Activated naive CD4-positive, alpha-beta T cell treated with anti-CD3 and anti-CD28 coated beads for 36 hours (primary cell): ENCODE data around the gene GINS2. TPM values are rescaled to one million over a fixed set of nuclear protein-coding genes. Genes with fewer than 3 reads are reported as not detected.

Experiments used
- CTCF ChIA-PET: fragments of 350-600 bp; sonication (Branson Sonifier 250); formaldehyde crosslinking; loops from one replicate; lab custom pipeline; 2021; ENCODE audit warnings: antibody characterized with exemption; lab: Charles Lee
- DNase-seq: peaks from one replicate; pipeline ENCODE4 v3.0.0-alpha.2; 2020
- H3K27ac Mint-ChIP-seq: one replicate; pipeline ENCODE4 v1.8.0; 2021; ENCODE audit warnings: mild to moderate bottlenecking, mixed read lengths
- H3K27me3 Mint-ChIP-seq: one replicate; pipeline ENCODE4 v1.8.0; 2021; ENCODE audit warnings: low read depth, mixed read lengths
- H3K36me3 Mint-ChIP-seq: one replicate; pipeline ENCODE4 v1.8.0; 2021; ENCODE audit warnings: low read depth, mixed read lengths
- H3K4me1 Mint-ChIP-seq: one replicate; pipeline ENCODE4 v1.8.0; 2021; ENCODE audit warnings: low read depth, mixed read lengths
- H3K4me3 Mint-ChIP-seq: one replicate; pipeline ENCODE4 v1.8.0; 2021; ENCODE audit warnings: mild to moderate bottlenecking, moderate library complexity, mixed read lengths
- H3K9me3 Mint-ChIP-seq: one replicate; pipeline ENCODE4 v1.8.0; 2021; ENCODE audit warnings: mixed read lengths
- intact Hi-C: fragments of 100-400 bp; cut with micrococcal nuclease; formaldehyde crosslinking; loops from one replicate; pipeline ENCODE4 v1.15.1; 2023
- total RNA-seq, 2 experiments: library from RNA; stranded (reverse); gene quantifications; one replicate each; pipeline ENCODE4 v1.2.3, GENCODE V29; 2021

GINS2 gene
- total RNA-seq, 2 experiments from 2014 or later: 60.7 to 66.6 TPM

GRCh38 chr16:85631802-85632393 is 56.9 kb downstream of the GINS2 start:
- CTCF ChIA-PET: interaction anchor here (0.6 to 1.2 kb wide), 2 partner anchors 16 to 23 kb away, joined by 3 read pairs; no protein-coding TSS in a partner anchor
- Mint-ChIP-seq H3K27ac (no peak overlapping the region), H3K9me3 (peaks cover 8% of the 10 kb centered on the region), H3K4me3 (no peak overlapping the region), H3K27me3 (no peaks in the 10 kb centered on the region), H3K36me3 (no peaks in the 10 kb centered on the region), H3K4me1 (peaks cover 3% of the 10 kb centered on the region)
- no peak for DNase-seq
- intact Hi-C loops: no loop called here

GRCh38 chr16:85631230-85631629 is 57.5 kb downstream of the GINS2 start:
- Mint-ChIP-seq H3K4me3 (no peak overlapping the region), H3K9me3 (peaks cover 8% of the 10 kb centered on the region), H3K4me1 (peaks cover 3% of the 10 kb centered on the region), H3K36me3 (no peaks in the 10 kb centered on the region), H3K27me3 (no peaks in the 10 kb centered on the region), H3K27ac (no peak overlapping the region)
- no peak for DNase-seq
- intact Hi-C loops: no loop called here
- CTCF ChIA-PET: interaction anchor here (1.2 kb wide), 1 partner anchor 15 kb away, joined by 3 read pairs; no protein-coding TSS in a partner anchor

GRCh38 chr16:85629853-85630252 is 58.9 kb downstream of the GINS2 start:
- CTCF ChIA-PET: no interaction called here
- Mint-ChIP-seq H3K9me3 (peaks cover 8% of the 10 kb centered on the region), H3K4me3 (no peak overlapping the region), H3K27ac (no peak overlapping the region), H3K36me3 (no peaks in the 10 kb centered on the region), H3K4me1 (peaks cover 5% of the 10 kb centered on the region), H3K27me3 (no peaks in the 10 kb centered on the region)
- no peak for DNase-seq
- intact Hi-C loops: no loop called here

- intact Hi-C loops: no loop called here
- Mint-ChIP-seq H3K4me1 (peaks cover 5% of the 10 kb centered on the region), H3K36me3 (no peaks in the 10 kb centered on the region), H3K4me3 (no peak overlapping the region), H3K27ac (no peak overlapping the region), H3K27me3 (no peaks in the 10 kb centered on the region), H3K9me3 (peaks cover 8% of the 10 kb centered on the region)
- DNase-seq: no peak
- CTCF ChIA-PET: interaction anchor here (5.8 kb wide), 1 partner anchor 13 kb away, joined by 30 read pairs; no protein-coding TSS in a partner anchor
Measured at GRCh38 chr16:85629326-85629725, 59.4 kb downstream of the GINS2 start.

- H3K27me3 Mint-ChIP-seq: no peaks in the 10 kb centered on the region
- H3K4me1 Mint-ChIP-seq: peaks cover 5% of the 10 kb centered on the region
- H3K27ac Mint-ChIP-seq: no peak overlapping the region
- H3K4me3 Mint-ChIP-seq: no peak overlapping the region
- intact Hi-C loops: no loop called here
- CTCF ChIA-PET: interaction anchor here (5.8 kb wide), 1 partner anchor 12 kb away, joined by 30 read pairs; no protein-coding TSS in a partner anchor
- peaks cover 8% of the 10 kb centered on the region for H3K9me3 Mint-ChIP-seq
- DNase-seq: peak; percentile 35
- H3K36me3 Mint-ChIP-seq: no peaks in the 10 kb centered on the region
Measured at GRCh38 chr16:85628645-85629044, 60.1 kb downstream of the GINS2 start.

GRCh38 chr16:85628265-85628556 is 60.5 kb downstream of the GINS2 start:
- H3K27me3 Mint-ChIP-seq: no peaks in the 10 kb centered on the region
- intact Hi-C loops: no loop called here
- no peak overlapping the region for H3K4me3 Mint-ChIP-seq
- peaks cover 8% of the 10 kb centered on the region for H3K9me3 Mint-ChIP-seq
- DNase-seq: no peak
- no peaks in the 10 kb centered on the region for H3K36me3 Mint-ChIP-seq
- peaks cover 5% of the 10 kb centered on the region for H3K4me1 Mint-ChIP-seq
- H3K27ac Mint-ChIP-seq: no peak overlapping the region
- CTCF ChIA-PET: interaction anchor here (5.8 kb wide), 1 partner anchor 12 kb away, joined by 30 read pairs; no protein-coding TSS in a partner anchor

- CTCF ChIA-PET: interaction anchor here (1.0 to 5.8 kb wide), 2 partner anchors 11 to 98 kb away, joined by 3 to 30 read pairs; no protein-coding TSS in a partner anchor
- no peak for DNase-seq
- H3K4me3 Mint-ChIP-seq: no peak overlapping the region
- H3K4me1 Mint-ChIP-seq: peaks cover 5% of the 10 kb centered on the region
- H3K27me3 Mint-ChIP-seq: no peaks in the 10 kb centered on the region
- H3K36me3 Mint-ChIP-seq: no peaks in the 10 kb centered on the region
- H3K27ac Mint-ChIP-seq: no peak overlapping the region
- intact Hi-C loops: no loop called here
- H3K9me3 Mint-ChIP-seq: peaks cover 8% of the 10 kb centered on the region
Measured at GRCh38 chr16:85627526-85628264, 61.1 kb downstream of the GINS2 start.

- H3K9me3 Mint-ChIP-seq: peaks cover 8% of the 10 kb centered on the region
- no peaks in the 10 kb centered on the region for H3K36me3 Mint-ChIP-seq
- intact Hi-C loops: no loop called here
- peaks cover 5% of the 10 kb centered on the region for H3K4me1 Mint-ChIP-seq
- no peak overlapping the region for H3K4me3 Mint-ChIP-seq
- H3K27me3 Mint-ChIP-seq: no peaks in the 10 kb centered on the region
- CTCF ChIA-PET: interaction anchor here (1.0 to 5.8 kb wide), 2 partner anchors 11 to 98 kb away, joined by 3 to 30 read pairs; no protein-coding TSS in a partner anchor
- no peak overlapping the region for H3K27ac Mint-ChIP-seq
- no peak for DNase-seq
Measured at GRCh38 chr16:85627089-85627488, 61.7 kb downstream of the GINS2 start.

Other genes starting within 250 kb of the GINS2 start
- 10 to 100 TPM in 1 of 2 experiments, 1 to 10 TPM in 1; 8.6 to 10.1 TPM for gene GSE1, start 75.6 kb downstream of the GINS2 start, total RNA-seq
- under 1 TPM; 0.50 to 0.64 TPM for gene C16orf74, start 62.1 kb upstream of the GINS2 start, total RNA-seq
- gene EMC8, start 110.6 kb upstream of the GINS2 start, total RNA-seq: 10 to 100 TPM; 28.5 to 31.6 TPM
- gene COX4I1, start 110.7 kb upstream of the GINS2 start, total RNA-seq: 100 to 1,000 TPM; 563 to 568 TPM
- gene IRF8, start 210.2 kb upstream of the GINS2 start, total RNA-seq: 100 to 1,000 TPM; 323 to 328 TPM